SK-N-SH (cell line): ENCODE measurements around the gene AK3. TPM values are rescaled to one million over a fixed set of nuclear protein-coding genes. Genes with fewer than 3 reads are reported as not detected.

Source experiments
- CTCF ChIA-PET: fragments of 300-600, 350-600 bp; formaldehyde crosslinking; extraction: SDS; loops from one replicate; lab custom pipeline; 2021; lab: Yijun Ruan, JAX
- POLR2A ChIA-PET: fragments of 350-600 bp; sonication (Branson Sonifier 250); formaldehyde crosslinking; extraction: SDS; loops from one replicate; lab custom pipeline; 2020; ENCODE audit warnings: antibody characterized with exemption, inconsistent platforms; lab: Yijun Ruan, JAX
- DNase-seq: peaks from one replicate; pipeline ENCODE4 v3.0.0; 2012
- H2AFZ ChIP-seq: fragments of 200-600 bp; sonication (generic); 2 replicates; pipeline ENCODE4 v1.8.1; 2016; ENCODE audit warnings: antibody characterized with exemption, mild to moderate bottlenecking, low read depth
- H3F3A ChIP-seq: fragments of 200-600 bp; sonication (generic); replicated peaks from 2 replicates; pipeline ENCODE3; 2016; ENCODE audit warnings: antibody characterized with exemption, mild to moderate bottlenecking; ENCODE audit not compliant: insufficient read depth
- H3K27ac ChIP-seq, 2 experiments: fragments of 200-500 bp in 1 of 2; fragments of 200-600 bp in 1 of 2; sonication (Bioruptor generic) in 1 of 2; sonication (generic), shearing (Covaris generic) in 1 of 2; 2 replicates each; pipeline versions ENCODE4 v1.5.1 to v1.6.1; 2014 to 2016; ENCODE audit warnings: low read depth in 2 of 2, inconsistent platforms in 1 of 2, low read length in 1 of 2, mild to moderate bottlenecking in 1 of 2, mixed read lengths in 1 of 2
- H3K27me3 ChIP-seq: fragments of 200-600 bp; sonication (generic), shearing (Covaris generic); 2 replicates; pipeline ENCODE4 v1.6.1; 2016; ENCODE audit warnings: mixed run types; ENCODE audit not compliant: insufficient read depth
- H3K36me3 ChIP-seq, 2 experiments: fragments of 200-500 bp in 1 of 2; fragments of 200-600 bp in 1 of 2; sonication (Bioruptor generic) in 1 of 2; sonication (generic) in 1 of 2; replicated peaks in 1 of 2; 2 replicates each; pipeline versions ENCODE3 to v1.5.1; 2014 to 2016; ENCODE audit warnings: low read length in 1 of 2, mild to moderate bottlenecking in 1 of 2; ENCODE audit not compliant: insufficient read depth in 2 of 2, control insufficient read depth in 1 of 2
- H3K4me1 ChIP-seq, 2 experiments: fragments of 200-500 bp in 1 of 2; fragments of 200-600 bp in 1 of 2; sonication (Bioruptor generic) in 1 of 2; sonication (generic), shearing (Covaris generic) in 1 of 2; 2 replicates each; pipeline versions ENCODE4 v1.5.1 to v1.6.1; 2014 to 2016; ENCODE audit warnings: low read depth in 1 of 2, low read length in 1 of 2, mixed run types in 1 of 2; ENCODE audit not compliant: insufficient read depth in 2 of 2, control insufficient read depth in 1 of 2
- H3K4me2 ChIP-seq: fragments of 200-600 bp; sonication (generic), shearing (Covaris generic); 2 replicates; pipeline ENCODE4 v1.6.1; 2017; ENCODE audit warnings: mixed run types
- H3K4me3 ChIP-seq, 2 experiments: fragments of 200-500 bp in 1 of 2; fragments of 200-600 bp in 1 of 2; sonication (Bioruptor generic) in 1 of 2; sonication (generic), shearing (Covaris generic) in 1 of 2; 2 replicates each; pipeline versions ENCODE4 v1.5.1 to v1.8.1; 2014 to 2016; ENCODE audit warnings: low read depth in 2 of 2, inconsistent platforms in 1 of 2, low read length in 1 of 2, mild to moderate bottlenecking in 1 of 2, mixed read lengths in 1 of 2, moderate library complexity in 1 of 2
- H3K79me2 ChIP-seq: fragments of 200-600 bp; sonication (generic); 2 replicates; pipeline ENCODE4 v1.8.1; 2017; ENCODE audit warnings: mild to moderate bottlenecking; ENCODE audit not compliant: insufficient read depth
- H3K9ac ChIP-seq: fragments of 200-600 bp; sonication (generic); 2 replicates; pipeline ENCODE4 v1.6.1; 2017; ENCODE audit warnings: mixed run types
- H3K9me2 ChIP-seq: fragments of 200-600 bp; sonication (generic); 2 replicates; pipeline ENCODE4 v1.6.1; 2017; ENCODE audit warnings: mixed run types
- H3K9me3 ChIP-seq: fragments of 200-600 bp; sonication (generic); 2 replicates; pipeline ENCODE4 v1.6.1; 2017; ENCODE audit warnings: mixed run types, mild to moderate bottlenecking, moderate library complexity
- H4K20me1 ChIP-seq: fragments of 200-600 bp; sonication (generic); 2 replicates; pipeline ENCODE4 v1.6.1; 2017; ENCODE audit warnings: mild to moderate bottlenecking, mixed run types; ENCODE audit not compliant: insufficient read depth
- FOXJ3 ChIP-seq: sonication (generic); formaldehyde crosslinking; IDR thresholded peaks from 2 replicates; pipeline ENCODE4 v1.5.1; 2020; ENCODE audit warnings: mild to moderate bottlenecking, missing genetic modification reagents
- FOXM1 ChIP-seq: IDR thresholded peaks from 2 replicates; pipeline ENCODE4 v1.4.0; 2012; ENCODE audit warnings: low read depth, mild to moderate bottlenecking
- POLR2AphosphoS5 ChIP-seq: IDR thresholded peaks from 2 replicates; pipeline ENCODE4 v1.6.1; 2012; ENCODE audit warnings: low read depth, low read length
- RAD21 ChIP-seq: IDR thresholded peaks from 2 replicates; pipeline ENCODE4 v1.6.1; 2012; ENCODE audit warnings: mild to moderate bottlenecking, low read length
- RCOR1 ChIP-seq: fragments of 150-350 bp; IDR thresholded peaks from 2 replicates; pipeline ENCODE4 v1.6.1; 2017; ENCODE audit warnings: antibody characterized with exemption, low read length
- WGBS: methylation state at CpG from one replicate; pipeline ENCODE4 v1.1.6; 2017; ENCODE audit warnings: low lambda C conversion rate; 5-methylcytosine and 5-hydroxymethylcytosine counted together
- polyA plus RNA-seq, 3 experiments: library from polyadenylated mRNA; depleted of rRNA; stranded (reverse); fragments of >200 nt; gene quantifications; 2 replicates each; pipeline ENCODE4 v1.2.3, GENCODE V29; 2012
- TF ChIP-seq, protein P1 (sequence below): IDR thresholded peaks from 2 replicates; pipeline ENCODE4 v1.6.1; 2012; ENCODE audit warnings: mild to moderate bottlenecking, low read depth, low read length, moderate library complexity
- TF ChIP-seq, protein P2 (sequence below): IDR thresholded peaks from 2 replicates; pipeline ENCODE4 v1.4.0; 2012; ENCODE audit warnings: low read depth, borderline replicate concordance
- TF ChIP-seq, protein P3 (sequence below): fragments of 150-350 bp; IDR thresholded peaks from 2 replicates; pipeline ENCODE4 v1.6.1; 2017; ENCODE audit warnings: antibody characterized with exemption, low read length, low read depth, borderline replicate concordance
- TF ChIP-seq, protein P4 (sequence below): IDR thresholded peaks from 2 replicates; pipeline ENCODE4 v1.4.0; 2012; ENCODE audit warnings: low read depth

Gene AK3
- polyA plus RNA-seq, 1 of the 3 experiments (the other 2 are of a cell fraction) = 20.6 TPM

DNA sequence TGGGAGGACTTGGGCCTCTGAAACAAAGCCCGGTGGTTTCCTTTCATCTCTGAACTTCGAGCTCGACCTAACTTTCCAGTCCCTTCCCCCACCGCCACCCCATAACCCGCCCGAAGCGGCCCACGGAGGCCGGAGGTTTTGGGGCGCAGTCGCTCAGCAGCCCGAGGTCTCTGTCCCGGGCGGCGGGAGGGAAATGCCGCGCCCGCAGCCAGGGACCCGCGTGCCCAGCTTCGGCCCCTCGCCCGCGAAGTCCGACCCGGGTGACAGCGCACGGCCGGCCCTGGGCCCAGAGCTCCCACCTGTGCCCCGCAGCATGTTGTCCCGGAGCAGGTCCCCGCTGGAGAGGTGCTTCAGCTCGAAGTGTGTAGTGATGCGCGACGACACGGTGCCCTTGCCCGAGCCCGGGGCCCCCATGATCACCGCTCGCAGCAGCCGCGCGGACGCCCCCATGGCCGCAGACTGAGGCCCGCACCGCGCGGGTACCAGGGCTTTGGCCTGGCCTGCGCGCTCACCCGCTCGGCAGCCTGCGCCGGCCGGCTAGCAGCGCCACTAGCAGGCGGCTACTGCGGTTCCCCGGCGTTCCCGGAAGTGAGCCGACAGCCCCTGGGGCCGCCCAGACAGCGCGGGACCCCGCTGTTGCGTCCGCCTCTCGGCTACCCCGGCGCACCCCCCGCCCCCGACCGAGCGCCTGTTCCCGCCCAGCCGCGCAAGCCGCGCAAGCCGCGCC lies at the start of gene AK3 (continued):
- TF ChIP-seq, protein P1, sequence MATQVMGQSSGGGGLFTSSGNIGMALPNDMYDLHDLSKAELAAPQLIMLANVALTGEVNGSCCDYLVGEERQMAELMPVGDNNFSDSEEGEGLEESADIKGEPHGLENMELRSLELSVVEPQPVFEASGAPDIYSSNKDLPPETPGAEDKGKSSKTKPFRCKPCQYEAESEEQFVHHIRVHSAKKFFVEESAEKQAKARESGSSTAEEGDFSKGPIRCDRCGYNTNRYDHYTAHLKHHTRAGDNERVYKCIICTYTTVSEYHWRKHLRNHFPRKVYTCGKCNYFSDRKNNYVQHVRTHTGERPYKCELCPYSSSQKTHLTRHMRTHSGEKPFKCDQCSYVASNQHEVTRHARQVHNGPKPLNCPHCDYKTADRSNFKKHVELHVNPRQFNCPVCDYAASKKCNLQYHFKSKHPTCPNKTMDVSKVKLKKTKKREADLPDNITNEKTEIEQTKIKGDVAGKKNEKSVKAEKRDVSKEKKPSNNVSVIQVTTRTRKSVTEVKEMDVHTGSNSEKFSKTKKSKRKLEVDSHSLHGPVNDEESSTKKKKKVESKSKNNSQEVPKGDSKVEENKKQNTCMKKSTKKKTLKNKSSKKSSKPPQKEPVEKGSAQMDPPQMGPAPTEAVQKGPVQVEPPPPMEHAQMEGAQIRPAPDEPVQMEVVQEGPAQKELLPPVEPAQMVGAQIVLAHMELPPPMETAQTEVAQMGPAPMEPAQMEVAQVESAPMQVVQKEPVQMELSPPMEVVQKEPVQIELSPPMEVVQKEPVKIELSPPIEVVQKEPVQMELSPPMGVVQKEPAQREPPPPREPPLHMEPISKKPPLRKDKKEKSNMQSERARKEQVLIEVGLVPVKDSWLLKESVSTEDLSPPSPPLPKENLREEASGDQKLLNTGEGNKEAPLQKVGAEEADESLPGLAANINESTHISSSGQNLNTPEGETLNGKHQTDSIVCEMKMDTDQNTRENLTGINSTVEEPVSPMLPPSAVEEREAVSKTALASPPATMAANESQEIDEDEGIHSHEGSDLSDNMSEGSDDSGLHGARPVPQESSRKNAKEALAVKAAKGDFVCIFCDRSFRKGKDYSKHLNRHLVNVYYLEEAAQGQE = 0 out of 2 replicates have a peak, but pooled peaks have one; percentile 5
- TF ChIP-seq FOXM1 (no peak), RAD21 (peak; percentile 42), RCOR1 (no peak), FOXJ3 (no peak)
- TF ChIP-seq, protein P2, sequence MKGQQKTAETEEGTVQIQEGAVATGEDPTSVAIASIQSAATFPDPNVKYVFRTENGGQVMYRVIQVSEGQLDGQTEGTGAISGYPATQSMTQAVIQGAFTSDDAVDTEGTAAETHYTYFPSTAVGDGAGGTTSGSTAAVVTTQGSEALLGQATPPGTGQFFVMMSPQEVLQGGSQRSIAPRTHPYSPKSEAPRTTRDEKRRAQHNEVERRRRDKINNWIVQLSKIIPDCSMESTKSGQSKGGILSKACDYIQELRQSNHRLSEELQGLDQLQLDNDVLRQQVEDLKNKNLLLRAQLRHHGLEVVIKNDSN = no peak
- TF ChIP-seq, protein P3, sequence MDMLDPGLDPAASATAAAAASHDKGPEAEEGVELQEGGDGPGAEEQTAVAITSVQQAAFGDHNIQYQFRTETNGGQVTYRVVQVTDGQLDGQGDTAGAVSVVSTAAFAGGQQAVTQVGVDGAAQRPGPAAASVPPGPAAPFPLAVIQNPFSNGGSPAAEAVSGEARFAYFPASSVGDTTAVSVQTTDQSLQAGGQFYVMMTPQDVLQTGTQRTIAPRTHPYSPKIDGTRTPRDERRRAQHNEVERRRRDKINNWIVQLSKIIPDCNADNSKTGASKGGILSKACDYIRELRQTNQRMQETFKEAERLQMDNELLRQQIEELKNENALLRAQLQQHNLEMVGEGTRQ = no peak
- TF ChIP-seq, protein P4, sequence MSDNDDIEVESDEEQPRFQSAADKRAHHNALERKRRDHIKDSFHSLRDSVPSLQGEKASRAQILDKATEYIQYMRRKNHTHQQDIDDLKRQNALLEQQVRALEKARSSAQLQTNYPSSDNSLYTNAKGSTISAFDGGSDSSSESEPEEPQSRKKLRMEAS = peak; percentile 72

DNA sequence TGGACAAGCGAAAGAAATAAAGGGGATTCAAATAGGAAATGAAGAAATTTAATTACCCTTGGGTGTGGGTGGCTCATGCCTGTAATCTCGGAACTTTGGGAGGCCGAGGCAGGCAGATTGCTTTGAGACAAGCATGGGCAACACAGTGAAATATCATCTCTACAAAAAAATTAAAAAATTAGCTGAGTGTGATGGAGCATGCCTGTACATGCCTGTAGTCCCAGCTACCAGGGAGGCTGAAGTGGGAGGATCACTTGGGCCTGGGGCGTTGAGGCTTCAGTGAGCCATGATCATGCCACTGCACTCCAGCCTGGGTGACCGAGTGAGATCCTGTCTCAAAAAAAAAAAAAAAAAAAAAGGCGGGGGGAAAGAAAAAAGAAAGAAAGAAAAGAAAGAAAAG lies 47.7 kb upstream of the AK3 start:
- H3K27ac ChIP-seq = no peak overlapping the region
- H4K20me1 ChIP-seq = no peaks in the 10 kb centered on the region
- DNase-seq = no peak
- no peak overlapping the region for H3K9ac ChIP-seq
- H3K4me3 ChIP-seq = no peak overlapping the region
- no peak overlapping the region for H2AFZ ChIP-seq
- peaks cover 5% of the 10 kb centered on the region for H3F3A ChIP-seq
- WGBS = 84% methylated on average over 6 of the region's 6 CpGs
- no peak for TF ChIP-seq POLR2AphosphoS5
- TF ChIP-seq, all 33 proteins: peak for 0
- H3K27me3 ChIP-seq = no peaks in the 10 kb centered on the region
- no peaks in the 10 kb centered on the region for H3K36me3 ChIP-seq
- no peaks in the 10 kb centered on the region for H3K9me3 ChIP-seq
- no peaks in the 10 kb centered on the region for H3K9me2 ChIP-seq
- CTCF ChIA-PET = interaction anchor here (0.7 to 1.2 kb wide), 3 partner anchors 8 to 199 kb away, joined by 3 to 5 read pairs (median 3); no protein-coding TSS in a partner anchor
- peaks cover 7% of the 10 kb centered on the region for H3K79me2 ChIP-seq
- H3K4me1 ChIP-seq = no peaks in the 10 kb centered on the region; a peak in 1 of 4 replicates
- no peak overlapping the region for H3K4me2 ChIP-seq
- POLR2A ChIA-PET = no interaction called here
